Gastrocnemius medialis (tissue), 4 donors: ENCODE results near the gene CLSTN2. TPM values are rescaled to one million over a fixed set of nuclear protein-coding genes. Genes with fewer than 3 reads are reported as not detected.

Experiments used
- ATAC-seq, 2 donors: fragments of 150-250 bp; one replicate each; pipeline ENCODE4 v1.9.1; 2016
- DNase-seq, 2 donors: peaks; one replicate each; pipeline ENCODE4 v3.0.0-alpha.2; 2019
- H3K27ac ChIP-seq, 4 donors: fragments of 200-600 bp; sonication (generic); 1 replicate in 1 of 4; 2 replicates in 3 of 4; pipeline ENCODE4 v1.5.1; 2016 to 2018; ENCODE audit warnings: mild to moderate bottlenecking in 2 of 4, moderate library complexity in 1 of 4
- H3K27me3 ChIP-seq, 3 donors: fragments of 200-600 bp; sonication (generic) in 2 of 3; 1 replicate in 1 of 3; 2 replicates in 2 of 3; pipeline versions ENCODE4 v1.5.1 to v1.6.0; 2016 to 2019; ENCODE audit warnings: mild to moderate bottlenecking in 1 of 3, moderate library complexity in 1 of 3
- H3K36me3 ChIP-seq, 2 donors: fragments of 200-600 bp; sonication (generic) in 1 of 2; one replicate each; pipeline ENCODE4 v1.5.1; 2017 to 2018
- H3K4me1 ChIP-seq, 2 donors: fragments of 200-600 bp; sonication (generic) in 1 of 2; one replicate each; pipeline ENCODE4 v1.5.1; 2016 to 2017; ENCODE audit warnings: mild to moderate bottlenecking in 2 of 2
- H3K4me3 ChIP-seq, 4 donors: fragments of 200-600 bp; sonication (generic) in 3 of 4; 1 replicate in 1 of 4; 2 replicates in 3 of 4; pipeline ENCODE4 v1.5.1; 2016 to 2019; ENCODE audit warnings: mild to moderate bottlenecking in 2 of 4
- H3K9me3 ChIP-seq, 3 donors: fragments of 200-600 bp; sonication (generic) in 2 of 3; 1 replicate in 1 of 3; 2 replicates in 2 of 3; pipeline ENCODE4 v1.5.1; 2016 to 2019
- POLR2A ChIP-seq, 2 donors: fragments of 450-650 bp; IDR thresholded peaks; one replicate each; pipeline ENCODE4 v1.6.1; 2017; ENCODE audit warnings: antibody characterized with exemption in 2 of 2, mild to moderate bottlenecking in 2 of 2, moderate library complexity in 2 of 2
- in situ Hi-C, 4 donors: fragments of 200-750 bp; cut with MboI; loops; one replicate each; pipeline versions ENCODE4 v1.15.0 to v1.8.0; 2017; ENCODE audit warnings: low sequenced_read_pairs in 4 of 4
- intact Hi-C: fragments of 100-400 bp; cut with DNase I; formaldehyde crosslinking; loops from one replicate; pipeline ENCODE4 v1.15.1; 2023; ENCODE audit warnings: low total_unique reads
- total RNA-seq, 4 donors: library from RNA; depleted of rRNA; stranded (reverse); fragments of >200 nt; gene quantifications; one replicate each; pipeline versions ENCODE4 v1.1.0 to v1.2.3, GENCODE V29; 2016
- TF ChIP-seq, protein P1 (sequence below), 5 experiments: fragments of 450-650 bp in 3 of 5; fragments of 200-600 bp in 2 of 5; sonication (generic) in 2 of 5; IDR thresholded peaks in 4 of 5; conservative IDR thresholded peaks in 1 of 5; 1 replicate in 4 of 5; 2 replicates in 1 of 5; pipeline ENCODE4 v1.5.1; 2016 to 2019; ENCODE audit warnings: antibody characterized with exemption in 5 of 5, mild to moderate bottlenecking in 3 of 5, moderate library complexity in 3 of 5

CLSTN2 gene
- total RNA-seq, 4 donors from 2014 or later = 1.1 to 4.9 (median 4.0) TPM

DNA sequence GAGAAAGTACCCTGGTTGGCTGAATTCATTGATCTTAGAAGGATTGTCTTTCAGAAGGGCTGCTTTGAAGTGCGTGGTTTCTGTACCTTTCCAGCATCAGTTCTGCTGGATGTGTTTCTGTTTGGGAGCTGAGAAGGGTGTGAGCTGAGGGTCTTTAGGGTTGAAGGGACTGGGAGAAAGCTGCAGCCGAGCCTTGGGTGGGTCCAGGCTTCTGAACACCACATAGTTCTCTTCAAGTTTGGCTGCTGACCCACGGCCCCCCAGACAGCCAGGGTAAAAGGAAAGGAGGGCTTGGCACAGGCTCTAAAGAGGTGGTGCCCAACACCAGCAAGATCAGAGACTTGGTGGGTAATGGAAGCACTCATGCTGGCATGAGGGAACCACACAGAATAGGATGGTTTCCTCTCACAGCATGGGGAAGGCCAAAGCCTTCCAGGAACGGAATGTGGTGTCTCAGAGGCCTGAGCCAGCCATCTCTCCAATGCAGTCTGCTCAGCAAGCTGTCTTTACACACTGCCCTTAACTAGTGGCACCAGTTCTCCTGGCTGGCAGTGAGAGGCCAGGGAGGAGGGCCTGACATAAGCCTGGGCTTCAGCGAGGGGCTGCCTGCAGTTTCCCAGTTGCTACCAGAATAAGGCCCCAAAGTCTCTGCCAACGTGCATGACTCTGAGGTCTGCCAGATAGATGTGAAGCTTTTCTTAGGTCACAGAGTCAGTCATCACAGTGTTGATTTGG lies 503.9 kb downstream of the CLSTN2 start:
- H3K36me3 ChIP-seq = no peaks in the 10 kb centered on the region
- intact Hi-C loops = no loop called here
- no peaks in the 10 kb centered on the region for H3K9me3 ChIP-seq
- no peaks in the 10 kb centered on the region for H3K27me3 ChIP-seq
- TF ChIP-seq POLR2A (IDR thresholded peaks at IDR 0.05) = no peak
- TF ChIP-seq, protein P1, sequence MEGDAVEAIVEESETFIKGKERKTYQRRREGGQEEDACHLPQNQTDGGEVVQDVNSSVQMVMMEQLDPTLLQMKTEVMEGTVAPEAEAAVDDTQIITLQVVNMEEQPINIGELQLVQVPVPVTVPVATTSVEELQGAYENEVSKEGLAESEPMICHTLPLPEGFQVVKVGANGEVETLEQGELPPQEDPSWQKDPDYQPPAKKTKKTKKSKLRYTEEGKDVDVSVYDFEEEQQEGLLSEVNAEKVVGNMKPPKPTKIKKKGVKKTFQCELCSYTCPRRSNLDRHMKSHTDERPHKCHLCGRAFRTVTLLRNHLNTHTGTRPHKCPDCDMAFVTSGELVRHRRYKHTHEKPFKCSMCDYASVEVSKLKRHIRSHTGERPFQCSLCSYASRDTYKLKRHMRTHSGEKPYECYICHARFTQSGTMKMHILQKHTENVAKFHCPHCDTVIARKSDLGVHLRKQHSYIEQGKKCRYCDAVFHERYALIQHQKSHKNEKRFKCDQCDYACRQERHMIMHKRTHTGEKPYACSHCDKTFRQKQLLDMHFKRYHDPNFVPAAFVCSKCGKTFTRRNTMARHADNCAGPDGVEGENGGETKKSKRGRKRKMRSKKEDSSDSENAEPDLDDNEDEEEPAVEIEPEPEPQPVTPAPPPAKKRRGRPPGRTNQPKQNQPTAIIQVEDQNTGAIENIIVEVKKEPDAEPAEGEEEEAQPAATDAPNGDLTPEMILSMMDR (IDR thresholded peaks at IDR 0.05 in 4 of 5, conservative IDR thresholded peaks at IDR 0.05 in 1 of 5) = no peak
- in situ Hi-C loops = no loop called here
- DNase-seq (no peak), ATAC-seq (no peak)
- no peak overlapping the region for H3K27ac ChIP-seq
- no peaks in the 10 kb centered on the region for H3K4me1 ChIP-seq
- no peak overlapping the region for H3K4me3 ChIP-seq

DNA sequence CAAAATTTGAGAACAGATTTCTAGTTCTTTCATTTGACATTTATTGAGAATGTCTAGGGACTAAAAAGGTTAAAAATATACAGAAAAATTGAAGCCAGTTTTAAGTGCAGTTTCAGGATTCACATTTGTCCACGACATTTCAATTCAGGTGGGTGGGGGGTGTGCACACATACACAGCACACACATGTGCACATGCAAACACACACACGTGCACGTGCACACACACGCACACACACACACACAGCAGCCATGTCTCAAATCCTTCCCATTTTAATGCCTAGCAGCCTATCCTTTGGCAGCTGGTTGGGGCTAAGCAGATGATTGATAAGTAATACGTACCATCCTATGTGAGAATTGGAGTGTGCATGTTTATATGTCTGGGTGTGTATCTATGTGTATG lies 504.5 kb downstream of the CLSTN2 start:
- H3K4me1 ChIP-seq = no peaks in the 10 kb centered on the region
- DNase-seq (no peak), ATAC-seq (no peak)
- TF ChIP-seq, protein P1 (IDR thresholded peaks at IDR 0.05 in 4 of 5, conservative IDR thresholded peaks at IDR 0.05 in 1 of 5) = no peak
- no peak for TF ChIP-seq POLR2A (IDR thresholded peaks at IDR 0.05)
- no peaks in the 10 kb centered on the region for H3K36me3 ChIP-seq
- no peaks in the 10 kb centered on the region for H3K9me3 ChIP-seq
- H3K4me3 ChIP-seq = no peak overlapping the region
- H3K27ac ChIP-seq = no peak overlapping the region
- intact Hi-C loops = no loop called here
- in situ Hi-C loops = no loop called here
- no peaks in the 10 kb centered on the region for H3K27me3 ChIP-seq

DNA sequence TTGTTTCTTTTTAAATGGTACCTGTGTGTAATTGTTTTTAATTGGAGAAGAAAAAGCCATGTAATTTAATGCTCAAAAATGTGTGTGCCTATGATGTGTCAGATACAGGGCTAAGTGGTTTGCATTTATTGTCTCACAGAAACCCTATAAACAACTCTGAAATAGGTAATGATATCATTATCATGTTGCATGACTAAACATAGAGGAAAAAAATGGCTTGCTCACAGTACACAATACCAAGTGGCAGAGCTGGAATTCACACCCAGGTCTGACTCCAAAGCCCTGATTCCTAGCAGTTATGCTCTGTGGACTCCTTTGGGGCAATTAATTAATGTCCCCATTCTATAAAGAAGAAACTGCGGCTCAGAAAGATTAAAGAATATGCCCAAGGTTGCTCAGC lies 505.5 kb downstream of the CLSTN2 start:
- in situ Hi-C loops = no loop called here
- Histone ChIP-seq H3K27me3 (no peaks in the 10 kb centered on the region), H3K9me3 (no peaks in the 10 kb centered on the region), H3K36me3 (no peaks in the 10 kb centered on the region), H3K4me3 (no peak overlapping the region), H3K27ac (peak overlapping the region in 1 of 4 donors; percentile 42), H3K4me1 (no peaks in the 10 kb centered on the region)
- TF ChIP-seq POLR2A (IDR thresholded peaks at IDR 0.05) = no peak
- TF ChIP-seq, protein P1 (IDR thresholded peaks at IDR 0.05 in 4 of 5, conservative IDR thresholded peaks at IDR 0.05 in 1 of 5) = no peak
- ATAC-seq (no peak), DNase-seq (no peak)
- intact Hi-C loops = no loop called here

DNA sequence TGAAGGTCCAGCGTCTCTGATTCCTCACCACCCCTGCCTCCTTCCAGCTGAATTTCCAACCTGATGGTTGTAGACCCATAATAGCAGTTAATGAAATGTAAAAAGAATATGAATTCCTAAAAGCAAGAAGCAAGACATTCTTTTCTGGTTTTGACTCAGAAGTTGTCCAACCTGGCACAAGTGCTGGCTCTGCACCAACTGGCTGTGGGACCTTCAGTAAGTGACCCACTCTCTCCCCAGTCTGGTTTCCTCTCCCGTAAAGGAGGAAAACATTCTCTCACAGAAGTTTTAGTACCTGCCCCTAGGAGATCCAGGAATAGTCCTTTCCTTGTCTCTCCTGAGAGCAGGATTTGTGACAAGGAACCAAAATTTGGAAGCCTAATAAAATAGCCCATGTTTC lies 506.0 kb downstream of the CLSTN2 start:
- no peaks in the 10 kb centered on the region for H3K9me3 ChIP-seq
- ATAC-seq (no peak), DNase-seq (no peak)
- TF ChIP-seq POLR2A (IDR thresholded peaks at IDR 0.05) = no peak
- TF ChIP-seq, protein P1 (IDR thresholded peaks at IDR 0.05 in 4 of 5, conservative IDR thresholded peaks at IDR 0.05 in 1 of 5) = no peak
- in situ Hi-C loops (no loop called here), intact Hi-C loops (no loop called here)
- peak overlapping the region in 1 of 4 donors; percentile 42 for H3K27ac ChIP-seq
- no peaks in the 10 kb centered on the region for H3K27me3 ChIP-seq
- H3K36me3 ChIP-seq = no peaks in the 10 kb centered on the region
- no peak overlapping the region for H3K4me3 ChIP-seq
- no peaks in the 10 kb centered on the region for H3K4me1 ChIP-seq

DNA sequence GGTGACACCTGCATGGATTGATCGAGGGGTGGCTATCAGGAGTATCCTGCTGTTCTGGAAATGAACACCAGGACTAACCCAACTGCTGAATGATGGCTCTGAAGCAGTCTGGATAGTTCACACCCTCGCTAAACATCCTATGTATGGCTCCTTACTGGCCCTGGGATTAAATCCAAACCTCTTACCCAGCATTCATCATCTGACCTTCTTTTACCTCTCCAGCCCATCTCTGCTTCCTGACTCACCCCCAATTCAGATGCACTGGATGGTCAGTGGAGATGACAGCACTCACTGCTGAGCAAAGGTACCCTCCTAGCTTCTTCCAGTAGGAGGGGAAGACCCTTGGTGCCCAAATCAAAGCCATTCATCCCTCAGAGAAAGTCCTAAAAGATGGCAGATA lies 507.6 kb downstream of the CLSTN2 start:
- DNase-seq (no peak), ATAC-seq (no peak)
- no peaks in the 10 kb centered on the region for H3K27me3 ChIP-seq
- no peak overlapping the region for H3K27ac ChIP-seq
- no peaks in the 10 kb centered on the region for H3K36me3 ChIP-seq
- H3K9me3 ChIP-seq = no peaks in the 10 kb centered on the region
- TF ChIP-seq POLR2A (IDR thresholded peaks at IDR 0.05) = no peak
- TF ChIP-seq, protein P1 (IDR thresholded peaks at IDR 0.05 in 4 of 5, conservative IDR thresholded peaks at IDR 0.05 in 1 of 5) = no peak
- H3K4me3 ChIP-seq = no peak overlapping the region
- no peaks in the 10 kb centered on the region for H3K4me1 ChIP-seq
- intact Hi-C loops = no loop called here
- in situ Hi-C loops = no loop called here
